Right renal pelvis (tissue), 4 donors: ENCODE data around the gene ADGRB2. TPM values are rescaled to one million over a fixed set of nuclear protein-coding genes. Genes with fewer than 3 reads are reported as not detected.
"Not testable (repeated sequence)": the region's sequence is repeated elsewhere in the genome, so short reads cannot be mapped to it uniquely, and the experiment has no call there.

Source experiments
- DNase-seq, 4 donors: peaks; one replicate each; pipeline ENCODE4 v3.0.0-alpha.2; 2013; ENCODE audit warnings: low read depth in 4 of 4, low spot score in 3 of 4, missing footprints in 1 of 4
- polyA plus RNA-seq, 4 donors: library from polyadenylated mRNA; unstranded; fragments of 120-200 nt; gene quantifications; one replicate each; pipeline ENCODE4 v1.2.1, GENCODE V29; 2013; ENCODE audit not compliant: insufficient read length in 4 of 4

Gene ADGRB2
- polyA plus RNA-seq, 4 donors = 11.4 to 20.3 (median 12.2) TPM

- DNase-seq = no peak
Measured at GRCh38 chr1:31732751-31733289, 31.3 kb downstream of the ADGRB2 start.

GRCh38 chr1:31732343-31732742 lies 31.8 kb downstream of the ADGRB2 start:
- no peak for DNase-seq

DNA sequence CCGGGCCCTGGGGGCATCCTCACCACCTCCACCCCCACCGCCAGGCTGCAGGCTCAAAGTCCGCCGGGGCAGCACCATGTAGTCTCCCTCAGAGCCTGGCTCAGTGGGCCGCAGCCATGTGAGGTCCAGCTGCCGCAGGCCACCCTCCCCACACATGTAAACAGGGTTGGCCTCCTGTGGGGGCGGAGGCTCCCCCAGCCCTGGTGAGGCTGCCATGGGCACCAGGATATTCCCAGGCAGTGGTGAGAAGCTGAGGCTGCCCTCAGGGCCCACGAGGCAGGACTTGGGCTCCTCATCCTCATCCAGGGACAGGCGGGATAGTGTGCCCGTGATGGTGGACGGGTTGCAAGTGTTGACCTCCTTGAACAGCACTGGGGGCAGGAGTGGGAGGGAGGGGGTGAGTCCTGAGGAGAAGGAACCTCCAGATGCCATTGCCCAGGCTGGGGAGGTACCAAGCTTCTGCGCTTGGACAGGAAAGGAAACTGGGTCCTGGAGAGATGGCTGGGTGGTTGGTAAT lies 33.0 kb downstream of the ADGRB2 start:
- no peak for DNase-seq

GRCh38 chr1:31730336-31731048 lies 33.6 kb downstream of the ADGRB2 start:
- no peak for DNase-seq

DNA sequence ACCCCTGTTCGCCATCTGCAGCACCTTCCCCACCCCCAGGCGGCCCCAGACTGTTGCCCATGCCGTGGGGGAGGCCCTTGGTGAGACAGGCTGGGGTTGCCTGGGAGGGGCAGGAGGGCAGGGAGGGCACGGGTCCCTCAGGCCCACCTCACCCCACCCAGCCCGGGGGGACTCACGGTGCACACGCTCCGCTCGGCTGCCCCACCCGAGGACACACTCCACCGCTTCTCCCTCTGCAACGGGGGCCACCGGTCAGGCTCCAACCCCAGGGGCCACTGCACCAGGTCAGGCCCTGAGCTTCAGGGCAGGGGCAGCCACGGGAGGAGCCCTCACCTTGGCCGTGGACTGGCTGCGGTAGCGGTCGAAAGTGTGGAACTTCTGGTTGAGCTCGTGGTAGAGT lies 36.3 kb downstream of the ADGRB2 start:
- DNase-seq = no peak

DNA sequence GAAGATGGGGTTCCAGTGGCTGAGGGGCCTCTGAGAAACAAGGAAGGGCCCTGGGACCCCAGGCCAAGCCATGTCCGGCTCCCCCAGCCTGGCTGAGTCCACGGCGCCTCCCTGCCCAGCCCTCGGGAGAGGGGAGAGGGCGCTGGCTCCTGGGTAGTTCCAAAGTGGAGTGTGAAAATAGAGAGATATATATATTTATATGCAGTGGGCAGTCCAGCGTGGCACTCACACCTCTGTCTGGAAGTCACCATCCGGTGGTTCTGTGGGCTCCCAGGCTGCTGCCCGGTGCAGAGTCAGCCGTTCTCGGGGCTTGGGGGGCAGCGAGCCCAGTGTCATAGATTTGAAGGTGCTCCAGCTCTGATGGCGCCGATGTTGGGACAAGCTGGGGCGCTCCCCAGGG lies 36.9 kb downstream of the ADGRB2 start:
- DNase-seq = no peak

DNA sequence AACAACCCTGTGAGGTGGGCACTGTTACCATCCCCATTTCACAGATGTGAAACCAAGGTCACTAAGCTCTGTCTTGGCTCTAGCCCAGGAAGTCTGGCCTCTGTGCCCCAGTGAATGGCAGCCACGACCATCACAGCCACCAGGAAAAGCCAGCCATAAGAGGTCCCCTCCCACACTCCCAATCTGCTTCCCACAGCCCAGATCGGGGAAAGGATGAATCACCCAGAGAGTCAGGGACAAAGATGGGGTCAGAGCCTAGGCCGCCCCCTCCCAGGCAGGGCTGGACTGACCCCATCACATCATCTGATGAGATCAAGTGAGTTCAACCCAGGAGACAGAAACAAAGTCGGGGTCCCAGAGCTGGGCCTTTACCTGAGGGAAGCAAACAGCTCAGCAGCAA lies 37.4 kb downstream of the ADGRB2 start:
- DNase-seq = no peak

DNA sequence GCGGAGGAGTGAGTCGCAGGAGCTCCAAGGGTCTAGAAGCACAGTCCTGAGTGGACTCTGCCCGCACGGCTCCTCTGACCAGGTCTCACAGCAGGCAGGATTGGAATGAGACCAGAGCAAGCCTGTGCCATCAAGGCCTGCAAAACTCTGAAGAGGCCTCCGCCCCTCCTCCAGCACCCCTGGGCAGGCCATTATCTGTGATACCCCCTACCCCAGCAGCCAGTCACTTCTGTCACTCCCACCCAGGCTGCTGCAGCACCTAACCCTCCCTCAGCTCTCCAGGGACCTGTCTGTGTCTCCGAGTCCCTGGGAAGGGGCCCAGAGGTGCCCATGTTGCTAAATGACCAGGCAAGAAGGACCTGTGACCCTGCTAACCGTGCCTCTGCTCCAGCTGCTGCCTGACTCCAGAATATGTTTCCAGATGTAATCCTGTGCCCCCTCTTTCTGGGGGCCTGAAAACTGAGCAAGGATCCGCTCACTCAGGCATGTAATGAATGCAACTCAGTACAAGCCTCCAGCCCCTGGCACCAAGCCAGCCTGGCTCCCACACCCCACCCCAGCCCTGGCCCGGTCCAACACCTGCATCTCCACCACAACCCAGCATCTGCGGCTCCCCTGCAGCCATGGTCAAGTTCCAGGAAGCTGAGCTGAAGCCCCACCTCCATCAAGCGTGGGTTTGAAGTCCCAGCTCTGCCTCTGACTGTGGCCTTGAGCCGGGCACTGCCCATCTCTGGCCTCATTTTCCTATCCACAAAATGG lies 38.2 kb downstream of the ADGRB2 start:
- DNase-seq = no peak

- no peak for DNase-seq
Measured at GRCh38 chr1:31725134-31725533, 39.0 kb downstream of the ADGRB2 start.

GRCh38 chr1:31723828-31724359 lies 40.2 kb downstream of the ADGRB2 start:
- DNase-seq = peak; percentile 71 to 79 (median 74)

DNA sequence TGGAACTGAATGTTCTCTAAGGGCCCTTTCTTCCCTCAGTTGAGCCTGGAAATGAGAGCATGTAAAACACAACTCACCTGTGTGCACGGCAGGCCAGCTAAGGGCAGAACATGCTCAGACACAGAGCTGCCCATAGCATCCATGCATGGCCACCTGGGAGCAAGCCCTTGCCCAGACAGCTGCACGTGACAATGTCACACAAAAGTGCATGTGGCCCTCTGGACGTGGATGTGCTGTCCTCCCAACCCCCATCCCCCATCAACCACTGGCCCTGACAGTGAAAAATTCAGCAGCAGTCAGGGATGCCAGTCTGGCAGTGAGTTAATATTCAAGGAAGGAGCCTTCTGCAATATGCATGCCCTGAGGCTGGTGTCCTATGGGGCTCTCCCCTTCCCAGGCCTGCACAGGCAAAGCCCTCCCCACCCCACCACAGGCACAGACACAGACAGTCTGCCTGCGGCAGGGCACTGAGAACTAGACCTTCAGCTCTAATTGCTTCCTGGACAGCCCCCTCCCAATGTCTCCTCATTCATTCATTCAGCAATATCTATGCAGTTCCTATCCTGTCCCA lies 45.7 kb downstream of the ADGRB2 start:
- no peak for DNase-seq

DNA sequence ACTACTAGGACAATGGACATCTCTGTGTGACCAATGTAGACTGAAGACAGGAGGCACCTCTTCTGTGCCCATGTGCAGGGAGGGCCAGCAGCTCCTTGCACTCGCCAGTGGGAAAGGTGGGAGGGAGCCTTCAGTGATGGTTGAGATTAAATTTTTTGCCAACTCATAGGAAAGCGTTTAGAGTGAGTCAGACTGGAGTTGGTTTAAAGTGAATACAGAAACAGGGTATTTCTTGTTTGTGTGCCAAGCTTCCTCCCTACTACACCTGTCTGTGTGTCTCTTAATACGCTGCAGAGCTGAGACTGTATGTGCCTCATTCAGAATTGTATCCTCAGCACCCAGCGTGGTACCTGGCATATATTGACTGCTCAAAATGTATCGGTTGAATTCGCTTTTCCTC lies 46.8 kb downstream of the ADGRB2 start:
- DNase-seq = no peak

DNA sequence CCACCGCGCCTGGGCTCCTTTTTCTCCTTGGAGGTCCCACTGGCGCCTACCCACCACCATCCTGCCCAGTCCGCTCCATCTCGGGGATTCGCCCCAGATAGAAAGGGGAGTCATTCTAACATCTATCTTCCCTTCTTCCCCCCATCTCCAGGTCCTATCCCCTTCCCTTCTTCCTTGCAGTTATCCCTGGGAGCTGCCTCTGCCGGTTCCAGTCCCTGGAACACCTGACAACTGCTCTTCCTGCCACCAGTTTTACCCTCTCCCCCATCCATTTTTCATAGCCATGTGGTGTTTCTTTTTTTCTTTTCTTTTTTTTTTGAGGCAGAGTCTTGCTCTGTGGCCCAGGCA lies 48.3 kb downstream of the ADGRB2 start:
- no peak for DNase-seq

GRCh38 chr1:31715087-31715872 lies 48.9 kb downstream of the ADGRB2 start:
- peak; percentile 79 to 88 (median 86) for DNase-seq

DNA sequence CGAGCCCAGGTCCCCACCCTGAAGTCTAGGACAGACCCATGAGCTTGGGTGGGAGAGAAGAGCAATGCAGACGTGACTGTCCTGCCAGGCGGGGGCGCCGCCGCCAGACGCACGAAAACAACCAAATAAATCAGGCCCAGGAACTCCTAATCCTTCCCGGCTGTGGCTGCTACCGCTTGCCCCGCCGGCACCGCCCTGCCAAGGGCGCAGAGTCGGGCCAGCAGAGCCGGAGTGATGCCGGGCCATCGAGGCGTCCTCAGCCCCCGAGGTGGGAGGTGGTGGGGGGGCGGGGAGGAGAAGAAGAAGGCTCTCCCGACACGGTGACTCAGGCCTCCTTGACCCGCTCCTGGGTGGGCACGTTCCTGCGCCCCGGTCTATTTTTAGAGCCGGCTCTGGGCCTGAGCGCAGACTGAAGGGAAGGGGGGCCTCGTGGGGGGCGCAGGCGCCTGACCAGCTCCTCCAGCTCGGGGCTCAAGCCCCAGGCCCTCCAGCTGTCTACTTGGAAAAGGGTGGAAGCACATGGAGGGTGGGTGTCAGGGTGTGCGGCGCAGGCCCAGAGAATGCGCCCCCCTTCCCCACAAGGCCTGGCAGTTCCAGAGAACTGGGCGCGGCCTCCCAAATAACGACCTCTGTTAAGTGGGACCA lies 49.6 kb downstream of the ADGRB2 start:
- DNase-seq = peak in 1 of 4 donors; percentile 52

DNA sequence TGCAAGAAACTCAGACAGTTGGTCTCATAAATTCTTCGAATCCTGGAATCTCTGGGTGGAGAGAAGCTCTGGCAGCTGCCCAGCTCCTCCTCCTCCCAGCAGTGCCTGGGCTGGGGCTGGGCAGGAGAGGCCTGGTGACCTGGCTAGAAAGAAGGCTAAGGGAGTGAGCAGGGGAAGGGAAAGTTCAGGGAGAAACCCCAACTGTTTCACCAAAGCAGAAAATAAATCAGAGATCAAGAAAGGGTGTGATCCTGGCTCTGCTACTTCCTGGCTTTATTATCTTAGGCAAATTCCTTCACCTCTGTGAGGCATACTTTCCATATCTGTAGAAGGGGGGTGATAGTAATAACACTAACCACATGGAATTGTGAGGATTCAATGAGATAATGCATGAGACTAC lies 51.5 kb downstream of the ADGRB2 start:
- no peak for DNase-seq

DNA sequence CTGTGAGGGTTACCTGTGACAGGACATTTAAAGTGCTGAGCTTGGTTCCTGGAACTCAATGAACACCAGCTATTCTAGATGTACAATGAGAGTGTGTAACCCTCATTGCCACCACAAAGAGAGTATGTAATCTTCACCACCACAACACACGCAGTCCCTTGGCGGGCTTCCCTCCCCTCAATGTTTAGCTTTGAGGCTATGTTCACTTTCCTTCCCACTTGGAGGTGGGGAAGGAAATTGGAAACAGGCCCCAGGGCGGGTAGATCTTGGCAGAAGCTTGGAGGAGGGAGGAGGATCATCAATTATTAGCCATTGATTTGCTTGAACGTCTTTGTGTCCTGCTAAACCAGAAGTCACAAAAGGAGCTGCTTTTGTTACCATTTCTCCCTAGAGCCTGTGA lies 52.1 kb downstream of the ADGRB2 start:
- DNase-seq = no peak

DNA sequence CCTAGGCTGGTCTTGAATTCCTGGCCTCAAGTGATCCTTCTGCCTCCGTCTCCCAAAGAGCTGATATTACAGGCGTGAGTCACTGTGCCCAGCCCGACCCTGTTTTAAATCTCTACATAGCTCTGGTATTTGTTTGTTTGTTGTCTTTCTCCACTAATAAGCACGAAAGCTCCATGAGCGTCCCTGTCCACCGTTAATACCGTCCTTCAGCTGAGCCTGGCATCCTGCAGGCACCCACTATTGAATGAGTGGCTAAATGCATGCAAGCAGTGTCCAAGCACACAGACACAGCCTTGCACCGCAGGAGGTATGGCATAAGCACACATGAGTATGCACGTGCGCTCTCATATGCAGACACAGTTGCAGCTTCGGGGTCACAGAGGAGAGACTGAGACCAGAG lies 55.8 kb downstream of the ADGRB2 start:
- DNase-seq = no peak

DNA sequence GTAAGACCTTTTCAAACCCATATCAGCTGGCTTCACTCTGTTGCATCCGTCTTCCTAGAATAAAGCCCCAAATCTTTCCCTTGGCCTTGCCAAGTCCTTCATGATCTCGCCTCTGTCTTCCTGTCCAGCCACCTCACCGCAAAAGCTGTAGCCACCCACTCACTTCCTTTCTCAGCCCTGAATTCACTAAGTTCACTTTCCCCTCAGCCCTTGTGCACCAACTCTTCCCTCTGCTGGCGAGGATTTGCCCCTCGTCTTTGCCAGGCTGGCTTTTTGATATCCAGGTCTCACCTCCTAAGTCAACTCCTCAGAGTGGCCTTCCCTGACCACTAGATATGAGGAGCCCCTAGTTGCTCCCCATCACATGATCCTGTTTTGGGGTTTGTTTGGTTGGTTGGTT lies 56.4 kb downstream of the ADGRB2 start:
- no peak for DNase-seq

- DNase-seq = not testable (repeated sequence)
Measured at GRCh38 chr1:31707059-31707600, 57.0 kb downstream of the ADGRB2 start.
